Endothelial cell of umbilical vein (primary cell): Measurements from ENCODE around the gene DMTF1. TPM values are rescaled to one million over a fixed set of nuclear protein-coding genes. Genes with fewer than 3 reads are reported as not detected.
A peak's percentile ranks its signal among the peaks of the same experiment; 100 is the strongest.
"Not testable (repeated sequence)": the region's sequence is repeated elsewhere in the genome, so short reads cannot be mapped to it uniquely, and the experiment has no call there.

Experiments
- BruUV-seq: library from RNA; stranded (reverse); fragments of 400-500 nt; replicated peaks from 2 replicates; lab custom pipeline; 2021; lab: Mats Ljungman, UMichigan
- CTCF ChIA-PET: fragments of 300-600, 350-600 bp; sonication (Branson Sonifier 250); formaldehyde crosslinking; loops from one replicate; lab custom pipeline; 2021; ENCODE audit warnings: antibody characterized with exemption, inconsistent platforms; lab: Charles Lee
- POLR2A ChIA-PET: fragments of 300-600, 350-600 bp; sonication (Branson Sonifier 250); formaldehyde crosslinking; loops from one replicate; lab custom pipeline; 2021; ENCODE audit warnings: antibody characterized with exemption, inconsistent platforms; lab: Charles Lee
- DNase-seq: peaks from one replicate; pipeline ENCODE4 v3.0.0-alpha.2; 2011; ENCODE audit warnings: low read depth, low spot score
- FAIRE-seq: peaks from 2 replicates; lab custom pipeline; 2011; peaks lifted over from hg19 to GRCh38; lab: Jason Lieb, UNC
- H2AFZ ChIP-seq: 2 replicates; pipeline ENCODE4 v1.6.0; 2012; ENCODE audit warnings: low read depth, low read length, control low read depth, inconsistent platforms
- H3K27ac ChIP-seq: 2 replicates; pipeline ENCODE4 v1.5.1; 2011; ENCODE audit warnings: low read depth, mild to moderate bottlenecking, control low read depth, low read length, moderate library complexity; ENCODE audit not compliant: insufficient read depth
- H3K27me3 ChIP-seq, 2 experiments: 2 replicates each; pipeline versions ENCODE4 v1.6.0 to v1.6.1; 2011; ENCODE audit warnings: low read length in 2 of 2, mixed read lengths in 1 of 2; ENCODE audit not compliant: control insufficient read depth in 2 of 2, insufficient read depth in 2 of 2
- H3K36me3 ChIP-seq, 2 experiments: 2 replicates in 1 of 2; 3 replicates in 1 of 2; pipeline ENCODE4 v1.5.1; 2011; ENCODE audit warnings: low read length in 2 of 2, mild to moderate bottlenecking in 1 of 2, moderate library complexity in 1 of 2; ENCODE audit not compliant: control insufficient read depth in 2 of 2, insufficient read depth in 2 of 2; ENCODE audit errors: extremely low read depth in 1 of 2
- H3K4me1 ChIP-seq: 3 replicates; pipeline ENCODE4 v1.5.1; 2011; ENCODE audit warnings: mild to moderate bottlenecking, low read length; ENCODE audit not compliant: control insufficient read depth, insufficient read depth; ENCODE audit errors: extremely low read depth
- H3K4me2 ChIP-seq: 2 replicates; pipeline ENCODE4 v1.6.1; 2011; ENCODE audit warnings: low read length, control low read depth, mixed read lengths; ENCODE audit not compliant: insufficient read depth
- H3K4me3 ChIP-seq, 3 experiments: fragments of 200-600 bp in 1 of 3; sonication (generic), shearing (Covaris generic) in 1 of 3; replicated peaks in 1 of 3; 2 replicates each; pipeline ENCODE4 v1.5.1; 2011 to 2016; ENCODE audit warnings: control low read depth in 3 of 3, low read length in 3 of 3, mild to moderate bottlenecking in 2 of 3, inconsistent platforms in 1 of 3, low read depth in 1 of 3, moderate library complexity in 1 of 3; ENCODE audit not compliant: insufficient read depth in 1 of 3
- H3K79me2 ChIP-seq: 2 replicates; pipeline ENCODE4 v1.6.0; 2012; ENCODE audit warnings: low read length, inconsistent platforms; ENCODE audit not compliant: control insufficient read depth, insufficient read depth
- H3K9ac ChIP-seq: replicated peaks from 2 replicates; pipeline ENCODE3; 2011; ENCODE audit warnings: low read length, control low read depth; ENCODE audit not compliant: insufficient read depth; ENCODE audit errors: extremely low read depth
- H3K9me1 ChIP-seq: replicated peaks from 3 replicates; pipeline ENCODE4 v1.6.0; 2011; ENCODE audit warnings: mild to moderate bottlenecking, low read length; ENCODE audit not compliant: control insufficient read depth, insufficient read depth; ENCODE audit errors: extremely low read depth
- H3K9me3 ChIP-seq: replicated peaks from 2 replicates; pipeline ENCODE4 v1.5.1; 2012; ENCODE audit warnings: low read length, inconsistent platforms; ENCODE audit not compliant: control insufficient read depth, insufficient read depth
- H4K20me1 ChIP-seq: replicated peaks from 2 replicates; pipeline ENCODE3; 2011; ENCODE audit warnings: mild to moderate bottlenecking, low read length; ENCODE audit not compliant: control insufficient read depth, insufficient read depth; ENCODE audit errors: extremely low read depth
- CTCF ChIP-seq, 2 donors: IDR thresholded peaks; 1 replicate in 1 of 2; 2 replicates in 1 of 2; pipeline ENCODE4 v1.5.1; 2011; ENCODE audit warnings: low read length in 2 of 2, mild to moderate bottlenecking in 2 of 2, moderate library complexity in 2 of 2, control low read depth in 1 of 2, inconsistent platforms in 1 of 2, low read depth in 1 of 2; ENCODE audit not compliant: insufficient read depth in 1 of 2; ENCODE audit errors: extremely low read depth in 1 of 2
- FOS ChIP-seq: IDR thresholded peaks from 2 replicates; pipeline ENCODE4 v1.6.1; 2011; ENCODE audit warnings: mild to moderate bottlenecking, low read length, moderate library complexity, borderline replicate concordance; ENCODE audit not compliant: insufficient read depth
- JUN ChIP-seq: IDR thresholded peaks from 2 replicates; pipeline ENCODE4 v1.6.1; 2011; ENCODE audit warnings: borderline replicate concordance, low read depth; ENCODE audit not compliant: insufficient read length, insufficient read depth
- MYC ChIP-seq: IDR thresholded peaks from one replicate; pipeline ENCODE4 v1.6.1; 2011; ENCODE audit warnings: mild to moderate bottlenecking, low read depth, low read length
- POLR2AphosphoS5 ChIP-seq: IDR thresholded peaks from 2 replicates; pipeline ENCODE4 v1.6.1; 2012; ENCODE audit warnings: low read depth, mild to moderate bottlenecking, control low read depth, low read length, moderate library complexity; ENCODE audit not compliant: insufficient read depth
- dilution Hi-C: fragments of 300-500 bp; cut with MboI; formaldehyde crosslinking; loops from one replicate; pipeline ENCODE4 v1.15.0; 2019; ENCODE audit warnings: low sequenced_read_pairs; ENCODE audit not compliant: extremely low pct_ligation_motif_present
- intact Hi-C: fragments of 100-400 bp; cut with micrococcal nuclease; formaldehyde crosslinking; loops from one replicate; pipeline ENCODE4 v1.10.0; 2022
- polyA plus RNA-seq, 4 experiments: library from polyadenylated mRNA; depleted of rRNA in 3 of 4; stranded (reverse) in 3 of 4; unstranded in 1 of 4; fragments of >200 nt; gene quantifications; 2 replicates each; pipeline versions ENCODE4 v1.2.1 to v1.2.3, GENCODE V29; 2011 to 2012; ENCODE audit warnings: missing spikeins in 1 of 4
- total RNA-seq: library from RNA; stranded (reverse); gene quantifications from 2 replicates; pipeline ENCODE4 v1.2.3, GENCODE V29; 2021

DMTF1 gene
- total and polyA plus RNA-seq, 2 donors (not counting 3 experiments of a cell fraction or from before 2014, with no cell fraction given): 78.5 to 100.0 TPM

DNA sequence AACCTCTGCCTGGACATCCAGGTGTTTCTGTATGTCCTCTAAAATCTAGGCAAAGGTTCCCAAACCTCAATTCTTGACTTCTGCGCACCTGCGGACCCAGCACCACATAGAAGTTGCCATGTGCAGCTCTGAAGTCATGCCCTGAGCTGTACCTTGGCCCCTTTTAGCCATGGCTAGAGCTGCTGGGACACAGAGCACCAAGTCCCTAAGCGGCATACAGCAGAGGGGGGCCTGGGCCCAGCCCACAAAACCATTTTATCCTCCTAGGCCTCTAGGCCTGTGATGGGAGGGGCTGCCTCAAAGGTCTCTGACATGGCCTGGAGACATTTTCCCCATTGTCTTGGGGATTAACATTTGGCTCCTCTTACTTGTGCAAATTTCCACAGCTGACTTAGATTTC, 52.7 kb downstream of the DMTF1 start:
- ChIA-PET POLR2A (no interaction called here), CTCF (no interaction called here)
- no peaks in the 10 kb centered on the region for H3K4me1 ChIP-seq
- intact Hi-C loops: no loop called here
- BruUV-seq: no TSS peak
- H3K27ac ChIP-seq: no peak overlapping the region
- TF ChIP-seq CTCF (IDR thresholded peaks at IDR 0.05; ENCODE audit: extremely low read depth in 1 of 2, insufficient read depth in 1 of 2, low read depth in 1 of 2, low read length in 2 of 2) (no peak), MYC (no peak), POLR2AphosphoS5 (no peak), JUN (no peak), FOS (no peak)
- H2AFZ ChIP-seq: no peak overlapping the region
- H3K79me2 ChIP-seq: peaks cover 52% of the 10 kb centered on the region
- peaks cover 0 to 2% of the 10 kb centered on the region in 2 experiments for H3K36me3 ChIP-seq
- FAIRE-seq (no peak), DNase-seq (no peak)
- H3K9ac ChIP-seq: no peak overlapping the region
- no peaks in the 10 kb centered on the region for H4K20me1 ChIP-seq
- H3K4me2 ChIP-seq: no peak overlapping the region
- H3K9me3 ChIP-seq: no peaks in the 10 kb centered on the region
- H3K9me1 ChIP-seq: no peaks in the 10 kb centered on the region
- dilution Hi-C loops: no loop called here
- no peaks in the 10 kb centered on the region for H3K27me3 ChIP-seq
- H3K4me3 ChIP-seq: no peak overlapping the region

- H3K9me3 ChIP-seq, POLR2A ChIA-PET, CTCF ChIA-PET, H3K4me1 ChIP-seq, H3K27ac ChIP-seq, intact Hi-C loops, H3K4me2 ChIP-seq, H2AFZ ChIP-seq, H3K36me3 ChIP-seq, H3K9me1 ChIP-seq, dilution Hi-C loops, FAIRE-seq, H3K4me3 ChIP-seq, H3K27me3 ChIP-seq, H3K9ac ChIP-seq, H4K20me1 ChIP-seq, DNase-seq: not testable (repeated sequence)
- TSS peak; percentile 4 for BruUV-seq
- H3K79me2 ChIP-seq: peaks cover 50% of the 10 kb centered on the region
Measured at GRCh38 chr7:87205701-87206100, 53.4 kb downstream of the DMTF1 start.
